ENCODE measurements around the gene ZC3H12D.
A peak's percentile ranks its signal among the peaks of the same experiment; 100 is the strongest.
"Not testable (repeated sequence)": the region's sequence is repeated elsewhere in the genome, so short reads cannot be mapped to it uniquely, and the experiment has no call there.

Gene ZC3H12D

GRCh38 chr6:149484733-149485700 lies at the start of gene ZC3H12D:
ZC3H12D (minus strand) TSS chr6:149485014; CDS start chr6:149474543, 10,471 bp downstream.
- DNase-seq (ENCODE audit: low spot score), result peak; percentile 22

DNA sequence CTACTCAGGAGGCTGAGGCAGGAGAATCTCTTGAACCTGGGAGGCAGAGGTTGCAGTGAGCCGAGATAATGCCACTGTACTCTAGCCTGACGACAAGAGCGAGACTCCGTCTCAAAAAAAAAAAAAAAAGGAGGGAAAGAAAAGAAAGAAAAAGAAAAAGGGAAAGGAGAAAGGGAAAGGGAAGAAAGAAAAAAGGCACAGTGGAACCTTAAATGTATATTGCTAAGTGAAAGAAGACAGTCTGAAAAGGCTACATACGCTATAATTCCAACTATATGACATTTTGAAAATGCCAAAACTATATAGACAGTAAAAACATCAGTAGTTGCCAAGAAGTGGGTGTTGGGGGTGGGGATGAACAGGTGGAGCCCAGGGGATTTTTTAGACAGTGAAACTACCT lies 44.8 kb upstream of the ZC3H12D start:
- DNase-seq (ENCODE audit: low spot score), result no peak

GRCh38 chr6:149515494-149515893 lies 30.7 kb upstream of the ZC3H12D start:
- no peak for DNase-seq (ENCODE audit: low spot score)

- peak; percentile 7 for DNase-seq (ENCODE audit: low spot score)
Measured at GRCh38 chr6:149513915-149514314, 29.1 kb upstream of the ZC3H12D start.

GRCh38 chr6:149510793-149511512 lies 26.1 kb upstream of the ZC3H12D start:
- no peak for DNase-seq (ENCODE audit: low spot score)

DNA sequence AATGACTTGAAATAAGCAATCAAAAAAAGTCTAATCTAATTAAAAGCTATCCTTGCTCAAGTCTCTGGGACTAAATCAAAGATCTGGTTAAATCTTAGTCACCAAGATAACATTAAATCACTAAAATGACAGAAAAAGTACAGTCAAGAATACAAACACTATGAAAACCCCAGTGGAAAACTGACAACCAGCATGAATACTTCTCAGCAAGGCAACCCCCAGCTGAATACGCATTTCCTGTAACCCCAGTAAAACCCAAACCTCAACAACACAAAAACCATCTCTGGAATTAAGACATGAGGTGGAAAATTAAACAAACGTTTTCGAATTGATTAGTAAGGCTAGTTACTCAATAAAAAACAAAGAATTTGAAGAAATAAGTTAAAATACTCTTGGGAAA lies 23.7 kb upstream of the ZC3H12D start:
- no peak for DNase-seq (ENCODE audit: low spot score)

DNA sequence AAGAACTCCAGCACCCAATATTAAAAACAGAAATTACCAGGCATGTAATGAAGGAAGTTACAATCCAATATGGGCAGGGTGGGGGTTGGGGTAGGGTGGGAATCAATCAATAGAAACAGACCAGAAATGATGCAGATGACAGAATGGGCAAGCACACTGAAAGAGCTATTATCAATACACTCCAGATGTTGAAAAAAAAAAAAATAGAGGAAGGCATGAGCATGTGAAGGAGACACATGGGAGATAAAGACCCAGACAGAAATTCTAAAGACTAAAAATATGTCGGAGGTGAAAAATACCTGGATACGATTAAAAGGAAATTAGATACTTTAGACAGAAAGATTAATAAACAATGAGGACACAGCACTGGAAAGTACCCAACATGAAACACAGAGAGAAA lies 19.1 kb upstream of the ZC3H12D start:
- no peak for DNase-seq (ENCODE audit: low spot score)

DNA sequence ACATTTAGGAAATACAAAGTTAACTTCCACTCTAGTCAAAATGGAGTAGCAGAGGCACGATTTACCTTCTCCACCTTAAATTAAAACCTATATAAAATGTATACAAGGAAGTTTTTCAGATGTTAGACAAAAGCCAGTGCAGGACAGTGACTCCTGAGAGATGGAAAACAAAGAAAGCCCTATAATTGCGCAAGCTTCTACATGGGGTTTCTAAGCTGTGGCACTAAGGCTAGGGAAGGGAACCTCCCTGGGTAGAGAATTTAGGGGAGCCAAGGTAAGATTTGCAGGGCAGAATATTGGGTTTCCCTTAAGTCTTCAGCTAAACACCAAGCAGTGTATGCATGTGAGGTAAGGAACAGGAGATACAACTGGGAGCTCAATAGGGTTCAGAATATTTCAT lies 18.5 kb upstream of the ZC3H12D start:
- DNase-seq (ENCODE audit: low spot score), result no peak

- DNase-seq (ENCODE audit: low spot score), result no peak
Measured at GRCh38 chr6:149501768-149502167, 17.0 kb upstream of the ZC3H12D start.

- no peak for DNase-seq (ENCODE audit: low spot score)
Measured at GRCh38 chr6:149501201-149501600, 16.4 kb upstream of the ZC3H12D start.

- no peak for DNase-seq (ENCODE audit: low spot score)
Measured at GRCh38 chr6:149500096-149500495, 15.3 kb upstream of the ZC3H12D start.

- DNase-seq (ENCODE audit: low spot score), result no peak
Measured at GRCh38 chr6:149499066-149499465, 14.3 kb upstream of the ZC3H12D start.

DNA sequence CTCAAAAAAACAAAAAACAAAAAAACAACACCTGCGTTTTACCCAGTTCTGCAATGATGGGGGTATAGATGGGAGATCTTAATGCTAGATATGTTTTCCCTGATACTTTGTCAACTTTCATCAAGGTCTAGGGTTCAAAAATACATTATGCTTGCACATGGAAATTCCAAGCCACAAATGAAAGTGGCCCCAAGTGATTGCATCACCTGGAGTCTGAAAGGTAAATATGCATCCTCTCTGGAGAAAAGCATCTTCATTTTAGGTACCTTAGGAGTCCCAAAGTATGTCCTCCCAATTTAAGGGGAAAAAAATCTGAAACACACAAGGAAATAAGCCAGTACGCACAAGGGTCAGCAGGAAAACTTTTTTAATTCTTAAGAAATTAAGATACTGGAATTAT lies 12.6 kb upstream of the ZC3H12D start:
- DNase-seq (ENCODE audit: low spot score), result no peak

GRCh38 chr6:149496597-149496996 lies 11.8 kb upstream of the ZC3H12D start:
- not testable (repeated sequence) for DNase-seq (ENCODE audit: low spot score)

DNA sequence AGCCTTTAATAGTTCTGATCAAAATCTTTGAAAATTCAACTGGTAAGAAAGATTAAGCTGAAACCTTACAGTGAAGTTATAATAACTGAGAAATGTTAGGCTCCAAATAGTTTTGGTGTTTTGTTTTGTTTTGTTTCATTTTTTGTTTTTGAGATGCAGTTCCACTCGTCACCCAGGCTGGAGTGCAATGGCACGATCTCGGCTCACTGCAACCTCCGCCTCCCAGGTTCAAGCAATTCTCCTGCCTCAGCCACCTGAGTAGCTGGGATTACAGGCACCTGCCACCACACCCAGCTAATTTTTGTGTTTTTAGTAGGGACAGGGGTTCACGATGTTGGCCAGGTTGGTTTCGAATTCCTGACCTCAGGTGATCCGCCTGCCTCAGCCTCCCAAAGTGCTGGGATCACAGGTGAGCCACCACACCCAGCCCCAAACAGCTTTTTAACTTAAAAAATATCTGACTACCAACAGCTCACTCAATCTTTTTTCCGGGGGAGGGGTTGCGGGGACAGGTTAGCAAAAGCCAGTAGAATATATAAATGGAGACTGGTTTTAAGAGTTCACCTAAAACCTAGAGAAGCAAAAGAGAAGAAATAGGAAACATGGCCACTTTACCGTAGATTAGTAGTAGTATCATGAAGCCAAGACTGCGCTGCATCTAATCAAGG lies 10.7 kb upstream of the ZC3H12D start:
- DNase-seq (ENCODE audit: low spot score), result not testable (repeated sequence)

- not testable (repeated sequence) for DNase-seq (ENCODE audit: low spot score)
Measured at GRCh38 chr6:149494810-149495209, 10.0 kb upstream of the ZC3H12D start.

- no peak for DNase-seq (ENCODE audit: low spot score)
Measured at GRCh38 chr6:149493761-149494320, 9.0 kb upstream of the ZC3H12D start.

DNA sequence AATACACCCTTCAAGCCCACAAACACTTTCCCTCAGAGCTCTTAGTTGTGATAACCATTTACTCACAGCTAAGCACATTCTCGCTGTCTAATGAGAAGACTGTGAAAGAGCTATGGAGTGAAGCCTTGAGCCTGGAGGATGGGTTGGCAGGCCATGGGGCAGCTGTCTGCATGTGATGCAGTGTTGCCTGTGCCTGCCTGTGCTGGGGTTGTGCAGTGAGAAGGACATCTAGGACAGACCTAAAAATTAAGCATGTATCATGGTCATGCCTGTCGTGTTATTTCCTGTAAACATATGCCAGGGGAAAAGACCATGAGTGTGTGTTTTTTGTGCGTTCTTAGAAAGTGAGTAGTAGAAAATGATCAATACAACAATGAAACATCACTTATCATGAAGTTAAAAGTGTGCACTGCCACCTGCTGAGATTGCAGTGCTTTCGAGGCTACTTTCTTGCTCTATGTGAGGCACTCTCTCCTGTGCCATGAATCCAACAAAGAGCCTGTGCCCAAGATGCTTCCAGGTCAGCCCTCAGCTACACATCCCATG lies 8.1 kb upstream of the ZC3H12D start:
- no peak for DNase-seq (ENCODE audit: low spot score)

DNA sequence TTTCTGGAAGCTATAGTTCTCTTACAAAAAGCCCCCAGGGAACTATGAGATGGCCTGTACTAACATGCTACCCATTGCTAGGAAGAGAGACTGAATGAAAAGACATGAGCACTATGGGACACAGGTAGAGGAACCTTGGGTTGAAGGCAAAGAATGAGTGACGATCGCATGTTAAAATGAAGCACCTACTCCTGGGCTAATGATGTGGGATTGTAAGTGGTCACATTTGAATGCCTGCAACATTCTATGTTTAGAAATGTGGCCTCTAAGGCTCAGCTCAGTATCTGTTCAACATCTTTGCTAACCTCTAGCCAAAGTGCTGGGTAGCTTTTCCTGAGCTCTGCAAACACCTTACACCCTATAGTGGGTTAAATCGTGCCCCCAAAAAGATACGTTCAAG lies 5.2 kb upstream of the ZC3H12D start:
- no peak for DNase-seq (ENCODE audit: low spot score)

GRCh38 chr6:149488815-149489214 lies 4.0 kb upstream of the ZC3H12D start:
- DNase-seq (ENCODE audit: low spot score), result no peak

- no peak for DNase-seq (ENCODE audit: low spot score)
Measured at GRCh38 chr6:149487316-149487715, 2.5 kb upstream of the ZC3H12D start.
